HEK293 (cell line): ENCODE data around the gene RPUSD4.

Experiments used
- CTCF ChIA-PET: fragments of 350-600 bp; formaldehyde crosslinking; extraction: SDS; loops from one replicate; lab custom pipeline; 2021; ENCODE audit warnings: antibody characterized with exemption; lab: Yijun Ruan, JAX
- POLR2A ChIA-PET: fragments of 300-600 bp; formaldehyde crosslinking; extraction: SDS; loops from one replicate; lab custom pipeline; 2020; ENCODE audit warnings: antibody characterized with exemption, inconsistent platforms; lab: Yijun Ruan, JAX
- H3K27ac ChIP-seq: fragments of 200-500 bp; sonication (Bioruptor generic); 2 replicates; pipeline ENCODE4 v1.5.1; 2014; ENCODE audit warnings: low read depth, low read length, control low read depth, inconsistent platforms; ENCODE audit errors: extremely low read depth
- H3K36me3 ChIP-seq, 2 experiments: fragments of 200-500 bp in 1 of 2; sonication (Bioruptor generic) in 1 of 2; 1 replicate in 1 of 2; 2 replicates in 1 of 2; pipeline ENCODE4 v1.5.1; 2014 to 2017; ENCODE audit warnings: inconsistent platforms in 2 of 2, low read length in 2 of 2; ENCODE audit not compliant: control insufficient read depth in 2 of 2, insufficient read depth in 1 of 2
- H3K4me1 ChIP-seq: fragments of 200-500 bp; sonication (Bioruptor generic); 2 replicates; pipeline ENCODE4 v1.5.1; 2014; ENCODE audit warnings: mild to moderate bottlenecking, low read length, inconsistent platforms; ENCODE audit not compliant: control insufficient read depth, insufficient read depth
- H3K4me3 ChIP-seq: 2 replicates; pipeline ENCODE4 v1.5.1; 2011; ENCODE audit warnings: low read depth, mild to moderate bottlenecking, control low read depth, low read length, moderate library complexity
- H3K9me3 ChIP-seq: fragments of 200-500 bp; sonication (Bioruptor generic); 2 replicates; pipeline ENCODE4 v1.5.1; 2014; ENCODE audit warnings: low read depth, low read length, inconsistent platforms; ENCODE audit not compliant: control insufficient read depth, insufficient read depth
- CTCF ChIP-seq: fragments of 450-650 bp; formaldehyde crosslinking; IDR thresholded peaks from 2 replicates; pipeline ENCODE4 v1.5.1; 2016; ENCODE audit warnings: missing biosample characterization, missing genetic modification characterization
- IKZF3 ChIP-seq: fragments of 450-650 bp; IDR thresholded peaks from 2 replicates; pipeline ENCODE4 v1.5.0; 2018; ENCODE audit warnings: missing biosample characterization, mild to moderate bottlenecking, missing genetic modification characterization, moderate library complexity
- SP2 ChIP-seq: fragments of 450-650 bp; formaldehyde crosslinking; IDR thresholded peaks from 2 replicates; pipeline ENCODE4 v1.5.1; 2016; ENCODE audit warnings: missing biosample characterization, missing genetic modification characterization
- WT1 ChIP-seq: fragments of 450-650 bp; formaldehyde crosslinking; IDR thresholded peaks from 2 replicates; pipeline ENCODE4 v1.5.1; 2016; ENCODE audit warnings: missing biosample characterization, missing genetic modification characterization
- ZFP3 ChIP-seq: fragments of 450-650 bp; formaldehyde crosslinking; IDR thresholded peaks from 2 replicates; pipeline ENCODE4 v1.5.1; 2016; ENCODE audit warnings: low read depth, missing biosample characterization, missing genetic modification characterization
- ZFP41 ChIP-seq: fragments of 450-650 bp; formaldehyde crosslinking; IDR thresholded peaks from 2 replicates; pipeline ENCODE4 v1.5.1; 2016; ENCODE audit warnings: missing biosample characterization, missing genetic modification characterization, borderline replicate concordance
- ZNF157 ChIP-seq: fragments of 450-650 bp; formaldehyde crosslinking; IDR thresholded peaks from 2 replicates; pipeline ENCODE4 v1.5.1; 2016; ENCODE audit warnings: missing biosample characterization, missing genetic modification characterization
- ZNF2 ChIP-seq: fragments of 450-650 bp; formaldehyde crosslinking; IDR thresholded peaks from 2 replicates; pipeline ENCODE4 v1.5.1; 2016; ENCODE audit warnings: missing biosample characterization, missing genetic modification characterization
- ZNF266 ChIP-seq: fragments of 450-650 bp; formaldehyde crosslinking; IDR thresholded peaks from 2 replicates; pipeline ENCODE4 v1.5.1; 2016; ENCODE audit warnings: missing biosample characterization, missing genetic modification characterization, low read depth
- ZNF280D ChIP-seq: fragments of 450-650 bp; formaldehyde crosslinking; IDR thresholded peaks from 2 replicates; pipeline ENCODE4 v1.5.1; 2016; ENCODE audit warnings: missing biosample characterization, missing genetic modification characterization
- ZNF391 ChIP-seq: fragments of 450-650 bp; formaldehyde crosslinking; IDR thresholded peaks from 2 replicates; pipeline ENCODE4 v1.5.1; 2016; ENCODE audit warnings: low read depth, missing biosample characterization, missing genetic modification characterization, borderline replicate concordance
- ZNF433 ChIP-seq: fragments of 450-650 bp; formaldehyde crosslinking; IDR thresholded peaks from 2 replicates; pipeline ENCODE4 v1.5.1; 2016; ENCODE audit warnings: missing biosample characterization, missing genetic modification characterization, low read depth
- ZNF707 ChIP-seq: fragments of 450-650 bp; formaldehyde crosslinking; IDR thresholded peaks from 2 replicates; pipeline ENCODE4 v1.5.1; 2016; ENCODE audit warnings: missing biosample characterization, missing genetic modification characterization
- ZSCAN16 ChIP-seq: fragments of 450-650 bp; formaldehyde crosslinking; IDR thresholded peaks from 2 replicates; pipeline ENCODE4 v1.5.1; 2016; ENCODE audit warnings: missing biosample characterization, missing genetic modification characterization
- ZXDB ChIP-seq: fragments of 450-650 bp; formaldehyde crosslinking; IDR thresholded peaks from 2 replicates; pipeline ENCODE4 v1.5.1; 2016; ENCODE audit warnings: missing biosample characterization, missing genetic modification characterization
- TF ChIP-seq, protein P1 (sequence below): fragments of 450-650 bp; formaldehyde crosslinking; IDR thresholded peaks from 2 replicates; pipeline ENCODE4 v1.5.1; 2016; ENCODE audit warnings: missing biosample characterization, missing genetic modification characterization, borderline replicate concordance
- TF ChIP-seq, protein P2 (sequence below): fragments of 450-650 bp; formaldehyde crosslinking; IDR thresholded peaks from 2 replicates; pipeline ENCODE4 v1.5.1; 2016; ENCODE audit warnings: missing biosample characterization, missing genetic modification characterization, borderline replicate concordance

RPUSD4 gene

DNA sequence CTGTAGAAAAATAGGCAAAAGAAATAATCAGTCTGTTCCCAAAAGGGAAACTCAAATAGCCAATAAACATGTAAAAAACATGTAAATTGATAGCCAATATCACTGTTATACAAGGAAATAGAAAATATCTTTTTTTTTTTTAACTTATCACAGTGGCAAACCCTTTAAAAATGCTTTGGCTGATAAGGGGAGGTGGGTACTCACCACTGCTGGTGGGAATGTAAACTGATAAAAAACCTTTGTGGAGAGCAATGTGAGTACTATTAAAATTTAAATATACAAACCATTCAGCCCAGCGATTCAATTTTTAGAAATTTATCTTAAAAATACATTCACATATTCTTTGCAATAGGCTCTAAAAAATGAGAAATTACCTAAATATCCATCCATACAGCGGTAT, 3.6 kb downstream of the RPUSD4 start (continued):
- TF ChIP-seq ZNF2 (tag by site-specific recombination) (no peak), WT1 (no peak), ZNF391 (no peak)

- H3K36me3 ChIP-seq: peaks cover 10 to 96% of the 10 kb centered on the region in 2 experiments
- no peak overlapping the region for H3K27ac ChIP-seq
- no peak overlapping the region for H3K4me3 ChIP-seq
- CTCF ChIA-PET: interaction anchor here (1.2 to 2.9 kb wide), 2 partner anchors 10 to 282 kb away, joined by 3 to 7 read pairs; no protein-coding TSS in a partner anchor
- TF ChIP-seq CTCF (tag by site-specific recombination) (no peak), ZXDB (tag by site-specific recombination) (no peak), ZNF266 (tag by site-specific recombination) (no peak), IKZF3 (tag by site-specific recombination) (no peak), ZNF707 (tag by site-specific recombination) (no peak), WT1 (no peak), ZFP41 (no peak), ZNF280D (no peak), ZNF157 (tag by site-specific recombination) (no peak), ZSCAN16 (tag by site-specific recombination) (no peak), ZFP3 (tag by site-specific recombination) (no peak), ZNF433 (tag by site-specific recombination) (no peak), SP2 (no peak)
- TF ChIP-seq, protein P1, sequence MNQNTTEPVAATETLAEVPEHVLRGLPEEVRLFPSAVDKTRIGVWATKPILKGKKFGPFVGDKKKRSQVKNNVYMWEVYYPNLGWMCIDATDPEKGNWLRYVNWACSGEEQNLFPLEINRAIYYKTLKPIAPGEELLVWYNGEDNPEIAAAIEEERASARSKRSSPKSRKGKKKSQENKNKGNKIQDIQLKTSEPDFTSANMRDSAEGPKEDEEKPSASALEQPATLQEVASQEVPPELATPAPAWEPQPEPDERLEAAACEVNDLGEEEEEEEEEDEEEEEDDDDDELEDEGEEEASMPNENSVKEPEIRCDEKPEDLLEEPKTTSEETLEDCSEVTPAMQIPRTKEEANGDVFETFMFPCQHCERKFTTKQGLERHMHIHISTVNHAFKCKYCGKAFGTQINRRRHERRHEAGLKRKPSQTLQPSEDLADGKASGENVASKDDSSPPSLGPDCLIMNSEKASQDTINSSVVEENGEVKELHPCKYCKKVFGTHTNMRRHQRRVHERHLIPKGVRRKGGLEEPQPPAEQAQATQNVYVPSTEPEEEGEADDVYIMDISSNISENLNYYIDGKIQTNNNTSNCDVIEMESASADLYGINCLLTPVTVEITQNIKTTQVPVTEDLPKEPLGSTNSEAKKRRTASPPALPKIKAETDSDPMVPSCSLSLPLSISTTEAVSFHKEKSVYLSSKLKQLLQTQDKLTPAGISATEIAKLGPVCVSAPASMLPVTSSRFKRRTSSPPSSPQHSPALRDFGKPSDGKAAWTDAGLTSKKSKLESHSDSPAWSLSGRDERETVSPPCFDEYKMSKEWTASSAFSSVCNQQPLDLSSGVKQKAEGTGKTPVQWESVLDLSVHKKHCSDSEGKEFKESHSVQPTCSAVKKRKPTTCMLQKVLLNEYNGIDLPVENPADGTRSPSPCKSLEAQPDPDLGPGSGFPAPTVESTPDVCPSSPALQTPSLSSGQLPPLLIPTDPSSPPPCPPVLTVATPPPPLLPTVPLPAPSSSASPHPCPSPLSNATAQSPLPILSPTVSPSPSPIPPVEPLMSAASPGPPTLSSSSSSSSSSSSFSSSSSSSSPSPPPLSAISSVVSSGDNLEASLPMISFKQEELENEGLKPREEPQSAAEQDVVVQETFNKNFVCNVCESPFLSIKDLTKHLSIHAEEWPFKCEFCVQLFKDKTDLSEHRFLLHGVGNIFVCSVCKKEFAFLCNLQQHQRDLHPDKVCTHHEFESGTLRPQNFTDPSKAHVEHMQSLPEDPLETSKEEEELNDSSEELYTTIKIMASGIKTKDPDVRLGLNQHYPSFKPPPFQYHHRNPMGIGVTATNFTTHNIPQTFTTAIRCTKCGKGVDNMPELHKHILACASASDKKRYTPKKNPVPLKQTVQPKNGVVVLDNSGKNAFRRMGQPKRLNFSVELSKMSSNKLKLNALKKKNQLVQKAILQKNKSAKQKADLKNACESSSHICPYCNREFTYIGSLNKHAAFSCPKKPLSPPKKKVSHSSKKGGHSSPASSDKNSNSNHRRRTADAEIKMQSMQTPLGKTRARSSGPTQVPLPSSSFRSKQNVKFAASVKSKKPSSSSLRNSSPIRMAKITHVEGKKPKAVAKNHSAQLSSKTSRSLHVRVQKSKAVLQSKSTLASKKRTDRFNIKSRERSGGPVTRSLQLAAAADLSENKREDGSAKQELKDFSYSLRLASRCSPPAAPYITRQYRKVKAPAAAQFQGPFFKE (tag by site-specific recombination): no peak
- TF ChIP-seq, protein P2, sequence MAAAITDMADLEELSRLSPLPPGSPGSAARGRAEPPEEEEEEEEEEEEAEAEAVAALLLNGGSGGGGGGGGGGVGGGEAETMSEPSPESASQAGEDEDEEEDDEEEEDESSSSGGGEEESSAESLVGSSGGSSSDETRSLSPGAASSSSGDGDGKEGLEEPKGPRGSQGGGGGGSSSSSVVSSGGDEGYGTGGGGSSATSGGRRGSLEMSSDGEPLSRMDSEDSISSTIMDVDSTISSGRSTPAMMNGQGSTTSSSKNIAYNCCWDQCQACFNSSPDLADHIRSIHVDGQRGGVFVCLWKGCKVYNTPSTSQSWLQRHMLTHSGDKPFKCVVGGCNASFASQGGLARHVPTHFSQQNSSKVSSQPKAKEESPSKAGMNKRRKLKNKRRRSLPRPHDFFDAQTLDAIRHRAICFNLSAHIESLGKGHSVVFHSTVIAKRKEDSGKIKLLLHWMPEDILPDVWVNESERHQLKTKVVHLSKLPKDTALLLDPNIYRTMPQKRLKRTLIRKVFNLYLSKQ: no peak
- TF ChIP-seq, all 188 proteins: peak for 0
- H3K9me3 ChIP-seq: no peaks in the 10 kb centered on the region
- H3K4me1 ChIP-seq: no peaks in the 10 kb centered on the region
- POLR2A ChIA-PET: no interaction called here
Observed at GRCh38 chr11:126205359-126205758, 6.1 kb downstream of the RPUSD4 start.
